HepG2 (cell line): ENCODE results near the gene CTSA. TPM values are rescaled to one million over a fixed set of nuclear protein-coding genes. Genes with fewer than 3 reads are reported as not detected.

ENCODE experiments used
- JARID2 ChIP-seq: sonication (generic); formaldehyde crosslinking; IDR thresholded peaks from 2 replicates; pipeline ENCODE4 v1.8.1; 2023; ENCODE audit warnings: missing genetic modification reagents, inconsistent platforms; ENCODE audit not compliant: insufficient replicate concordance
- MEIS2 ChIP-seq: sonication (generic); formaldehyde crosslinking; IDR thresholded peaks from 2 replicates; pipeline ENCODE4 v1.9.0; 2021; ENCODE audit warnings: mild to moderate bottlenecking, missing genetic modification reagents
- MNT ChIP-seq: fragments of 450-650 bp; IDR thresholded peaks from 2 replicates; pipeline ENCODE4 v1.6.1; 2016
- MZF1 ChIP-seq: sonication (generic); formaldehyde crosslinking; IDR thresholded peaks from 2 replicates; pipeline ENCODE4 v1.8.1; 2023; ENCODE audit warnings: mild to moderate bottlenecking, missing genetic modification reagents, borderline replicate concordance
- TEF ChIP-seq: sonication (generic); formaldehyde crosslinking; IDR thresholded peaks from 2 replicates; pipeline ENCODE4 v1.5.0; 2020; ENCODE audit warnings: missing genetic modification reagents
- WIZ ChIP-seq: sonication (generic); formaldehyde crosslinking; IDR thresholded peaks from 2 replicates; pipeline ENCODE4 v1.5.1; 2020; ENCODE audit warnings: mild to moderate bottlenecking, missing genetic modification reagents
- ZFX ChIP-seq: sonication (generic); formaldehyde crosslinking; IDR thresholded peaks from 2 replicates; pipeline ENCODE4 v1.4.0; 2020; ENCODE audit warnings: mild to moderate bottlenecking, low read depth, missing genetic modification reagents, moderate library complexity
- ZNF3 ChIP-seq: IDR thresholded peaks from 2 replicates; pipeline ENCODE4 v1.7.0; 2017; ENCODE audit warnings: inconsistent platforms
- ZNF318 ChIP-seq: sonication (generic); formaldehyde crosslinking; IDR thresholded peaks from 2 replicates; pipeline ENCODE4 v1.4.0; 2020; ENCODE audit warnings: mild to moderate bottlenecking, missing genetic modification reagents
- ZNF432 ChIP-seq: sonication (generic); formaldehyde crosslinking; IDR thresholded peaks from 2 replicates; pipeline ENCODE4 v1.5.0; 2020; ENCODE audit warnings: missing genetic modification reagents, mild to moderate bottlenecking, borderline replicate concordance
- polyA plus RNA-seq, 8 experiments: library from polyadenylated mRNA; depleted of rRNA in 3 of 8; stranded (reverse) in 7 of 8; unstranded in 1 of 8; fragments of >200 nt; fragmentation: Illumina TruSeq in 4 of 8; extraction: Trizol in 4 of 8; gene quantifications; 2 replicates each; pipeline versions ENCODE4 v1.2.1 to v1.2.3, GENCODE V29; 2011 to 2016; ENCODE audit warnings: low read depth in 4 of 8, missing spikeins in 1 of 8, mixed read lengths in 1 of 8; ENCODE audit not compliant: insufficient read depth in 1 of 8
- total RNA-seq, 5 experiments: library from RNA; depleted of rRNA; stranded (reverse); fragments of >200 nt; fragmentation: Illumina TruSeq; extraction: Trizol; gene quantifications; 2 replicates each; pipeline ENCODE4 v1.2.3, GENCODE V29; 2016; ENCODE audit warnings: low read depth in 1 of 5
- TF ChIP-seq, protein P1 (sequence below): sonication (generic); formaldehyde crosslinking; IDR thresholded peaks from 2 replicates; pipeline ENCODE4 v1.9.0; 2021; ENCODE audit warnings: missing genetic modification reagents, mild to moderate bottlenecking, borderline replicate concordance
- TF ChIP-seq, protein P2 (sequence below): sonication (generic); formaldehyde crosslinking; conservative IDR thresholded peaks from 2 replicates; pipeline ENCODE4 v1.4.0; 2020; ENCODE audit warnings: missing genetic modification reagents
- TF ChIP-seq, protein P3 (sequence below): sonication (generic); formaldehyde crosslinking; IDR thresholded peaks from 2 replicates; pipeline ENCODE4 v1.4.0; 2020; ENCODE audit warnings: mild to moderate bottlenecking, low read depth, missing genetic modification reagents

Gene CTSA
- total and polyA plus RNA-seq, 2 of the 13 experiments (the other 11 are each of a cell fraction or from before 2014, with no cell fraction given): 202 to 231 TPM

DNA sequence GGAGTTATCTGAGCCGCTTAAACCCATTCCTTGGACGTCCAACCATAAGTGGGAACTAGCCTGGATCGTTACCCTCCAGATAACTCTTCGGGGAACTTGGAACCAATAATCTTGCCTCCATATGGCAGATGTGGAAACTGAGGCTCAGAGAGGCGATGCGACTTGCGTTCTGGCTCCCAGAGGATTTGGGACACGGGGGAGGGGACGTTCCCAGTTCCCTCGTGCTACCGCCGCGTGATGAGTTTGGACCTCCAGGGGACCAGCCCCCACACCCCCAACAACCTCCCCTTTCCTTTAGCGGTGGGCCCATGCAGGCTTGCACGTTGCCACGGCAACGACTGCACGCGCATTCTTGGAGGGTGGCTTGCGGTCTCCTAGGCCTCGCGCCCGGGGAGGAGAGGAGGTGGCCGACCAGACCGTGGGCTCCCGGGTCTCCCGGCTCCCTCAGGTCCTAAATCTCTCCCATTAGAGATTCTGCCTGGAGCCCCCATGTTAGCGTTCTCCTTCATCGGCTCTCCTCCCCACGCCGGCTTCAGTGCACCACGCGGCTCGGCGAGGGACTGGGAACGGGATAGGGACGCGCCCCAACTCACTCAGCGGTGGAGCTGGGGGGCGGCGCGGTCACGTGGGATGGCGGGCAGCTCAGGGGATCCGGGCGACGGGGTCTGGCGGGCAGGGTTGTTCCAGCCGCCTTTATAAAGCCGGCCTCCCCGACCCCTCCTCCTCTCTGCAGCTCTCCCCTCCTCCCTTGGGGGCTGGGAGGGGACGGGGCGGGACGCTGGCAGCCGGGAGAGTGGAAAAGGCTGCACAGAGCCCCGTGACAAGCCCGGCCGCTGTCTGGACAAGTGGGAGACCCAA, 20.6 kb downstream of the CTSA start, which contains the start of gene PLTP (continued):
- TF ChIP-seq, protein P1, sequence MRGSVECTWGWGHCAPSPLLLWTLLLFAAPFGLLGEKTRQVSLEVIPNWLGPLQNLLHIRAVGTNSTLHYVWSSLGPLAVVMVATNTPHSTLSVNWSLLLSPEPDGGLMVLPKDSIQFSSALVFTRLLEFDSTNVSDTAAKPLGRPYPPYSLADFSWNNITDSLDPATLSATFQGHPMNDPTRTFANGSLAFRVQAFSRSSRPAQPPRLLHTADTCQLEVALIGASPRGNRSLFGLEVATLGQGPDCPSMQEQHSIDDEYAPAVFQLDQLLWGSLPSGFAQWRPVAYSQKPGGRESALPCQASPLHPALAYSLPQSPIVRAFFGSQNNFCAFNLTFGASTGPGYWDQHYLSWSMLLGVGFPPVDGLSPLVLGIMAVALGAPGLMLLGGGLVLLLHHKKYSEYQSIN (CRISPR knock-in tag): no peak
- TF ChIP-seq, protein P2, sequence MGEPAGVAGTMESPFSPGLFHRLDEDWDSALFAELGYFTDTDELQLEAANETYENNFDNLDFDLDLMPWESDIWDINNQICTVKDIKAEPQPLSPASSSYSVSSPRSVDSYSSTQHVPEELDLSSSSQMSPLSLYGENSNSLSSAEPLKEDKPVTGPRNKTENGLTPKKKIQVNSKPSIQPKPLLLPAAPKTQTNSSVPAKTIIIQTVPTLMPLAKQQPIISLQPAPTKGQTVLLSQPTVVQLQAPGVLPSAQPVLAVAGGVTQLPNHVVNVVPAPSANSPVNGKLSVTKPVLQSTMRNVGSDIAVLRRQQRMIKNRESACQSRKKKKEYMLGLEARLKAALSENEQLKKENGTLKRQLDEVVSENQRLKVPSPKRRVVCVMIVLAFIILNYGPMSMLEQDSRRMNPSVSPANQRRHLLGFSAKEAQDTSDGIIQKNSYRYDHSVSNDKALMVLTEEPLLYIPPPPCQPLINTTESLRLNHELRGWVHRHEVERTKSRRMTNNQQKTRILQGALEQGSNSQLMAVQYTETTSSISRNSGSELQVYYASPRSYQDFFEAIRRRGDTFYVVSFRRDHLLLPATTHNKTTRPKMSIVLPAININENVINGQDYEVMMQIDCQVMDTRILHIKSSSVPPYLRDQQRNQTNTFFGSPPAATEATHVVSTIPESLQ (CRISPR knock-in tag): no peak
- TF ChIP-seq MZF1 (CRISPR knock-in tag) (no peak), ZFX (peak; percentile 75), WIZ (CRISPR knock-in tag) (no peak), ZNF3 (CRISPR knock-in tag) (no peak), MEIS2 (CRISPR knock-in tag) (no peak), MNT (no peak), ZNF318 (CRISPR knock-in tag) (no peak), JARID2 (CRISPR knock-in tag) (no peak), ZNF432 (CRISPR knock-in tag) (no peak), TEF (CRISPR knock-in tag) (no peak)
- TF ChIP-seq, protein P3, sequence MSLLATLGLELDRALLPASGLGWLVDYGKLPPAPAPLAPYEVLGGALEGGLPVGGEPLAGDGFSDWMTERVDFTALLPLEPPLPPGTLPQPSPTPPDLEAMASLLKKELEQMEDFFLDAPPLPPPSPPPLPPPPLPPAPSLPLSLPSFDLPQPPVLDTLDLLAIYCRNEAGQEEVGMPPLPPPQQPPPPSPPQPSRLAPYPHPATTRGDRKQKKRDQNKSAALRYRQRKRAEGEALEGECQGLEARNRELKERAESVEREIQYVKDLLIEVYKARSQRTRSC (CRISPR knock-in tag): no peak
